ENCODE results near the gene INO80E. TPM values are rescaled to one million over a fixed set of nuclear protein-coding genes. Genes with fewer than 3 reads are reported as not detected.
A peak's percentile ranks its signal among the peaks of the same experiment; 100 is the strongest.

The INO80E gene
- total and polyA plus RNA-seq, 2 donors (not counting 3 experiments of a cell fraction or from before 2014, with no cell fraction given) = 42.7 to 76.4 TPM

GRCh38 chr16:29978564-29979270 lies 17.3 kb upstream of the INO80E start:
- TF ChIP-seq CTCF (IDR thresholded peaks at IDR 0.05; ENCODE audit: extremely low read depth in 1 of 2, insufficient read depth in 1 of 2, low read depth in 1 of 2, low read length in 2 of 2) = no peak
- peak overlapping the region; percentile 81 for H3K27ac ChIP-seq (ENCODE audit: insufficient read depth, low read depth, low read length)
- no peaks in the 10 kb centered on the region for H3K9me1 ChIP-seq (replicated peaks; ENCODE audit: control insufficient read depth, extremely low read depth, insufficient read depth, low read length)
- no peak overlapping the region for H3K9ac ChIP-seq (replicated peaks; ENCODE audit: extremely low read depth, insufficient read depth, low read length)
- H3K4me1 ChIP-seq (ENCODE audit: control insufficient read depth, extremely low read depth, insufficient read depth, low read length) = peaks cover 47% of the 10 kb centered on the region
- ChIA-PET POLR2A (no interaction called here), CTCF (no interaction called here)
- DNase-seq (ENCODE audit: low read depth, low spot score) (no peak), FAIRE-seq (no peak)
- dilution Hi-C loops (cut with MboI; ENCODE audit: extremely low pct_ligation_motif_present, low sequenced_read_pairs) (no loop called here), intact Hi-C loops (cut with micrococcal nuclease) (loop anchor here (5.0 kb wide), 1 partner anchor 186 kb away; the partner anchor contains the start of gene KIF22)
- no peak overlapping the region for H3K4me2 ChIP-seq (ENCODE audit: insufficient read depth, low read length)
- H3K27me3 ChIP-seq (ENCODE audit: control insufficient read depth in 2 of 2, insufficient read depth in 2 of 2, low read length in 2 of 2) = no peaks in the 10 kb centered on the region
- no TSS peak for BruUV-seq (replicated peaks)
- no peaks in the 10 kb centered on the region for H4K20me1 ChIP-seq (replicated peaks; ENCODE audit: control insufficient read depth, extremely low read depth, insufficient read depth, low read length)
- H3K4me3 ChIP-seq (replicated peaks in 1 of 3; ENCODE audit: insufficient read depth in 1 of 3, low read depth in 1 of 3, low read length in 3 of 3) = no peak overlapping the region
- H3K9me3 ChIP-seq (replicated peaks; ENCODE audit: control insufficient read depth, insufficient read depth, low read length) = no peaks in the 10 kb centered on the region
- H2AFZ ChIP-seq (ENCODE audit: low read depth, low read length) = no peak overlapping the region
- H3K36me3 ChIP-seq (ENCODE audit: control insufficient read depth in 2 of 2, extremely low read depth in 1 of 2, insufficient read depth in 2 of 2, low read length in 2 of 2) = peaks cover 35 to 53% of the 10 kb centered on the region in 2 experiments
- H3K79me2 ChIP-seq (ENCODE audit: control insufficient read depth, insufficient read depth, low read length) = peaks cover 67% of the 10 kb centered on the region

GRCh38 chr16:29982560-29983419 lies 13.3 kb upstream of the INO80E start:
- Histone ChIP-seq H3K27me3 (ENCODE audit: control insufficient read depth in 2 of 2, insufficient read depth in 2 of 2, low read length in 2 of 2) (no peaks in the 10 kb centered on the region), H3K79me2 (ENCODE audit: control insufficient read depth, insufficient read depth, low read length) (peaks cover 27% of the 10 kb centered on the region), H3K36me3 (ENCODE audit: control insufficient read depth in 2 of 2, extremely low read depth in 1 of 2, insufficient read depth in 2 of 2, low read length in 2 of 2) (peaks cover 50 to 91% of the 10 kb centered on the region in 2 experiments), H3K9me3 (replicated peaks; ENCODE audit: control insufficient read depth, insufficient read depth, low read length) (no peaks in the 10 kb centered on the region), H3K4me2 (ENCODE audit: insufficient read depth, low read length) (no peak overlapping the region), H3K9ac (replicated peaks; ENCODE audit: extremely low read depth, insufficient read depth, low read length) (no peak overlapping the region), H4K20me1 (replicated peaks; ENCODE audit: control insufficient read depth, extremely low read depth, insufficient read depth, low read length) (no peaks in the 10 kb centered on the region), H2AFZ (ENCODE audit: low read depth, low read length) (no peak overlapping the region), H3K4me3 (replicated peaks in 1 of 3; ENCODE audit: insufficient read depth in 1 of 3, low read depth in 1 of 3, low read length in 3 of 3) (no peak overlapping the region), H3K9me1 (replicated peaks; ENCODE audit: control insufficient read depth, extremely low read depth, insufficient read depth, low read length) (no peaks in the 10 kb centered on the region), H3K27ac (ENCODE audit: insufficient read depth, low read depth, low read length) (no peak overlapping the region), H3K4me1 (ENCODE audit: control insufficient read depth, extremely low read depth, insufficient read depth, low read length) (peaks cover 18% of the 10 kb centered on the region)
- DNase-seq (ENCODE audit: low read depth, low spot score) = no peak
- no TSS peak for BruUV-seq (replicated peaks)
- ChIA-PET POLR2A (interaction anchor here (0.7 kb wide), 1 partner anchor 11 kb away, joined by 3 read pairs; no protein-coding TSS in a partner anchor), CTCF (no interaction called here)
- TF ChIP-seq POLR2AphosphoS5 (IDR thresholded peaks at IDR 0.05; ENCODE audit: insufficient read depth, low read depth, low read length) = no peak
- no peak for TF ChIP-seq GATA2 (IDR thresholded peaks at IDR 0.05; ENCODE audit: insufficient read depth, insufficient read length, low read depth, low read length)
- no peak for TF ChIP-seq MAX (IDR thresholded peaks at IDR 0.05; ENCODE audit: insufficient read depth, insufficient read length)
- TF ChIP-seq MYC (IDR thresholded peaks at IDR 0.05; ENCODE audit: low read depth, low read length) = no peak
- TF ChIP-seq EZH2 (IDR thresholded peaks at IDR 0.05; ENCODE audit: borderline replicate concordance, low read depth, low read length, severe bottlenecking) = no peak
- TF ChIP-seq JUN (IDR thresholded peaks at IDR 0.05; ENCODE audit: borderline replicate concordance, insufficient read depth, insufficient read length, low read depth) = no peak
- TF ChIP-seq CTCF (IDR thresholded peaks at IDR 0.05; ENCODE audit: extremely low read depth in 1 of 2, insufficient read depth in 1 of 2, low read depth in 1 of 2, low read length in 2 of 2) = no peak
- TF ChIP-seq POLR2A (IDR thresholded peaks at IDR 0.05; ENCODE audit: low read depth, low read length) = no peak
- TF ChIP-seq FOS (IDR thresholded peaks at IDR 0.05; ENCODE audit: borderline replicate concordance, insufficient read depth, low read length) = no peak
- no peak for FAIRE-seq
- intact Hi-C loops (cut with micrococcal nuclease) (no loop called here), dilution Hi-C loops (cut with MboI; ENCODE audit: extremely low pct_ligation_motif_present, low sequenced_read_pairs) (no loop called here)

Measured in endothelial cell of umbilical vein (primary cell).